OCI-LY7 (cell line): ENCODE data around the gene ELN. TPM values are rescaled to one million over a fixed set of nuclear protein-coding genes. Genes with fewer than 3 reads are reported as not detected.
A peak's percentile ranks its signal among the peaks of the same experiment; 100 is the strongest.

Experiments used
- BruUV-seq: library from RNA; stranded (reverse); fragments of 400-500 nt; replicated peaks from 2 replicates; lab custom pipeline; 2021; lab: Mats Ljungman, UMichigan
- CTCF ChIA-PET: fragments of 300-600 bp; sonication (Branson Sonifier 250); formaldehyde crosslinking; loops from one replicate; lab custom pipeline; 2022; ENCODE audit warnings: antibody characterized with exemption; ENCODE audit not compliant: unreplicated experiment; lab: Charles Lee
- POLR2A ChIA-PET: fragments of 300-600 bp; sonication (Branson Sonifier 250); formaldehyde crosslinking; loops from one replicate; lab custom pipeline; 2022; ENCODE audit warnings: antibody characterized with exemption; lab: Charles Lee
- DNase-seq: peaks from one replicate; pipeline ENCODE4 v3.0.0-alpha.2; 2015; ENCODE audit warnings: low spot score
- H2AFZ ChIP-seq: fragments of 200-600 bp; sonication (generic), shearing (Covaris generic); 2 replicates; pipeline ENCODE4 v1.6.1; 2014; ENCODE audit warnings: mild to moderate bottlenecking, antibody characterized with exemption, low read length, moderate library complexity
- H3K27ac ChIP-seq: fragments of 200-600 bp; sonication (generic); 2 replicates; pipeline ENCODE4 v1.5.1; 2014; ENCODE audit warnings: mixed run types, low read depth, mild to moderate bottlenecking, moderate library complexity, low read length, inconsistent platforms; ENCODE audit not compliant: poor library complexity, severe bottlenecking
- H3K36me3 ChIP-seq: fragments of 200-600 bp; sonication (generic); 2 replicates; pipeline ENCODE4 v1.6.1; 2014; ENCODE audit warnings: mild to moderate bottlenecking, antibody characterized with exemption, low read length, moderate library complexity, mixed read lengths; ENCODE audit not compliant: insufficient read depth
- H3K4me1 ChIP-seq: fragments of 200-600 bp; sonication (generic); 2 replicates; pipeline ENCODE4 v1.5.1; 2014; ENCODE audit warnings: mild to moderate bottlenecking, low read length; ENCODE audit not compliant: insufficient read depth, poor library complexity, severe bottlenecking
- H3K4me2 ChIP-seq: fragments of 200-600 bp; sonication (generic); 2 replicates; pipeline ENCODE4 v1.6.1; 2014; ENCODE audit warnings: mild to moderate bottlenecking, low read length
- H3K4me3 ChIP-seq: fragments of 200-600 bp; sonication (generic); 2 replicates; pipeline ENCODE4 v1.5.1; 2014; ENCODE audit warnings: mild to moderate bottlenecking, low read depth, low read length; ENCODE audit not compliant: poor library complexity, severe bottlenecking
- H3K79me2 ChIP-seq: fragments of 200-600 bp; sonication (generic); 2 replicates; pipeline ENCODE4 v1.6.1; 2016; ENCODE audit warnings: low read depth, mild to moderate bottlenecking, low read length, moderate library complexity, mixed read lengths; ENCODE audit not compliant: insufficient read depth
- H3K9me2 ChIP-seq: fragments of 200-600 bp; sonication (generic); 2 replicates; pipeline ENCODE4 v1.6.1; 2016; ENCODE audit warnings: mild to moderate bottlenecking, low read length, mixed read lengths; ENCODE audit not compliant: insufficient read depth
- H3K9me3 ChIP-seq: fragments of 200-600 bp; sonication (generic); 2 replicates; pipeline ENCODE4 v1.6.1; 2014; ENCODE audit warnings: mild to moderate bottlenecking, mixed run types, low read length, mixed read lengths
- H4K20me1 ChIP-seq: fragments of 200-600 bp; sonication (generic); 2 replicates; pipeline ENCODE4 v1.6.1; 2014; ENCODE audit warnings: mild to moderate bottlenecking, antibody characterized with exemption, low read length, moderate library complexity, mixed read lengths; ENCODE audit not compliant: insufficient read depth
- EZH2phosphoT487 ChIP-seq: fragments of 200-600 bp; sonication (generic); IDR thresholded peaks from 2 replicates; pipeline ENCODE4 v1.6.1; 2018; ENCODE audit warnings: low read depth, borderline replicate concordance, mild to moderate bottlenecking, mixed run types, antibody characterized with exemption, low read length, moderate library complexity, mixed read lengths
- intact Hi-C: fragments of 100-400 bp; cut with micrococcal nuclease; formaldehyde crosslinking; loops from one replicate; pipeline ENCODE4 v1.10.0; 2022; ENCODE audit not compliant: unreplicated experiment
- total RNA-seq, 2 experiments: library from RNA; depleted of rRNA in 1 of 2; stranded (reverse); fragments of >200 nt in 1 of 2; shearing (Covaris generic) in 1 of 2; gene quantifications; 2 replicates each; pipeline ENCODE4 v1.2.3, GENCODE V29; 2014 to 2022
- TF ChIP-seq, protein P1 (sequence below): fragments of 200-600 bp; sonication (generic); conservative IDR thresholded peaks from 2 replicates; pipeline ENCODE4 v1.5.1; 2014; ENCODE audit warnings: mild to moderate bottlenecking, antibody characterized with exemption, low read length, moderate library complexity, mixed read lengths

ELN gene
- total RNA-seq, 2 experiments from 2014 or later: not detected

DNA sequence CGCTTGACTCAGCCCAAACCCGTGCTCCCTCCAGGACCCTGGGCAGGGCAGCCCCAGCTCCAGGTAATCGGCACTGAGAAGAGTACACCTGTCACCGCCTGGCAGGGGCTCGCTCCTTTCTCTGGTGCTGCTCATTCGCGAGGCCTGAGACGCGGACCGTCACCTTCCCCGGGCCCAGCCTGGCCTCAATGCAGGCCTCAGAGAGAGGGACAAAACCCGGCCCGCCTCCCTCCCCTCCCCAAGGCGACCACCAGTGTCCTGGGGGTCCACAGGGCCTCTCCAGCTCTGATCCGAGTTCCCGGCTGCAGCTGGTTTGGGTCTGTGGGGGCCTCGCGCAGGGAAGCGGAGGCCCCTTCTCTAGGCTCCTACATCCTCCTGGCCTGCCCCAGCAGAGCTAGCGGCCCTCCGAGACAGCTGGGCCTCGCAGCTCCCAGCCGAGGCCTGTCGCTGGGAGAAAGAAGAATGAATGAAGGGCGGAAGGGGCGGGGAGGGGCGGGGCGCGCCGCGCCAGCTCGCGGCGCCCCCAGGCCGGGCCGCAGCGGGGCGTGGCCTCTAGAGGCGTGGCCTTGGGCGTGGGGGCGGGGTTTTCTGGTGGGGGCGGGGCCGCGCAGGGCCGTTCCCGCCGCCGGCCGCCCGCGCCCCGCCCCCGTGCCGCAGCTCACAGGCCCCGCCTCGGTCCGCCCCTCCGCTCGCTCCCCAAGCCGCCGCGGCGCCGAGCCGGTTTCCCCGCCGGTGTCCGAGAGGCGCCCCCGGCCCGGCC lies 55.3 kb downstream of the ELN start, which contains the start of gene LIMK1:
Gene LIMK1, plus strand, starts transcription at position 688 of the 760 bp plus-strand sequence. CDS start 187 bp downstream, outside the sequence.
- Histone ChIP-seq H3K4me3 (peak within 1 kb of the TSS; percentile 83), H3K4me2 (peak within 1 kb of the TSS; percentile 80), H2AFZ (peak within 1 kb of the TSS; percentile 32; the same call in 1 of the 2 replicates), H3K9me2 (no peaks in the 10 kb centered on the region), H3K9me3 (no peaks in the 10 kb centered on the region), H3K27ac (peak within 1 kb of the TSS; percentile 31), H4K20me1 (no peaks in the 10 kb centered on the region), H3K36me3 (peaks cover 18% of the 10 kb centered on the region), H3K79me2 (peaks cover 8% of the 10 kb centered on the region; the same call in 1 of the 2 replicates), H3K4me1 (peaks cover 30% of the 10 kb centered on the region)
- ChIA-PET CTCF (no interaction called here), POLR2A (interaction anchor here (0.5 to 2.6 kb wide), 8 partner anchors 10 to 442 kb away, joined by 3 to 13 read pairs (median 4); partner anchors contain the start of gene EIF4H)
- TF ChIP-seq EZH2phosphoT487: no peak
- TF ChIP-seq, protein P1, sequence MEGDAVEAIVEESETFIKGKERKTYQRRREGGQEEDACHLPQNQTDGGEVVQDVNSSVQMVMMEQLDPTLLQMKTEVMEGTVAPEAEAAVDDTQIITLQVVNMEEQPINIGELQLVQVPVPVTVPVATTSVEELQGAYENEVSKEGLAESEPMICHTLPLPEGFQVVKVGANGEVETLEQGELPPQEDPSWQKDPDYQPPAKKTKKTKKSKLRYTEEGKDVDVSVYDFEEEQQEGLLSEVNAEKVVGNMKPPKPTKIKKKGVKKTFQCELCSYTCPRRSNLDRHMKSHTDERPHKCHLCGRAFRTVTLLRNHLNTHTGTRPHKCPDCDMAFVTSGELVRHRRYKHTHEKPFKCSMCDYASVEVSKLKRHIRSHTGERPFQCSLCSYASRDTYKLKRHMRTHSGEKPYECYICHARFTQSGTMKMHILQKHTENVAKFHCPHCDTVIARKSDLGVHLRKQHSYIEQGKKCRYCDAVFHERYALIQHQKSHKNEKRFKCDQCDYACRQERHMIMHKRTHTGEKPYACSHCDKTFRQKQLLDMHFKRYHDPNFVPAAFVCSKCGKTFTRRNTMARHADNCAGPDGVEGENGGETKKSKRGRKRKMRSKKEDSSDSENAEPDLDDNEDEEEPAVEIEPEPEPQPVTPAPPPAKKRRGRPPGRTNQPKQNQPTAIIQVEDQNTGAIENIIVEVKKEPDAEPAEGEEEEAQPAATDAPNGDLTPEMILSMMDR: no peak
- DNase-seq: peak; percentile 88
- intact Hi-C loops: loop anchor here (1.0 to 5.0 kb wide), 3 partner anchors 10 to 99 kb away; no protein-coding TSS in a partner anchor
- no TSS peak for BruUV-seq

GRCh38 chr7:74083928-74084721 lies 56.2 kb downstream of the ELN start:
- H4K20me1 ChIP-seq: no peaks in the 10 kb centered on the region
- no peak overlapping the region for H2AFZ ChIP-seq

More at GRCh38 chr7:74083928-74084721, 56.2 kb downstream of the ELN start:
- CTCF ChIA-PET: no interaction called here
- DNase-seq: peak; percentile 75
- no peaks in the 10 kb centered on the region for H3K9me2 ChIP-seq
- TF ChIP-seq, protein P1: no peak
- no peak for TF ChIP-seq EZH2phosphoT487
- peak overlapping the region; percentile 9 for H3K27ac ChIP-seq
- intact Hi-C loops: loop anchor here (1.0 to 5.0 kb wide), 3 partner anchors 9 to 98 kb away; no protein-coding TSS in a partner anchor
- H3K36me3 ChIP-seq: peaks cover 19% of the 10 kb centered on the region
- peak overlapping the region; percentile 83 for H3K4me3 ChIP-seq
- peaks cover 8% of the 10 kb centered on the region; the same call in 1 of the 2 replicates for H3K79me2 ChIP-seq
- peak overlapping the region; percentile 80 for H3K4me2 ChIP-seq
- peaks cover 24% of the 10 kb centered on the region for H3K4me1 ChIP-seq
- POLR2A ChIA-PET: interaction anchor here (0.5 to 2.6 kb wide), 6 partner anchors 9 to 94 kb away, joined by 3 to 13 read pairs (median 6); no protein-coding TSS in a partner anchor
- no peaks in the 10 kb centered on the region for H3K9me3 ChIP-seq
- BruUV-seq: no TSS peak
